ENCODE measurements around the gene GIPC3.

GRCh38 chr19:3538258-3538929 lies 46.9 kb upstream of the GIPC3 start:
- TF ChIP-seq CTCF (IDR thresholded peaks at IDR 0.05): no peak
- TF ChIP-seq POLR2A (IDR thresholded peaks at IDR 0.05): no peak

All from right lobe of liver (tissue), 4 donors.